Measurements from ENCODE around the gene ATP4B.

GRCh38 chr13:113630296-113630695, 27.7 kb downstream of the ATP4B start:
- TF ChIP-seq POLR2A (IDR thresholded peaks at IDR 0.05; ENCODE audit: borderline replicate concordance, extremely low read depth, insufficient read depth, insufficient read length): no peak
- TF ChIP-seq ZNF274 (IDR thresholded peaks at IDR 0.05; ENCODE audit: low read depth, low read length): no peak
